Fibroblast of lung (primary cell): ENCODE data around the gene IL31RA. TPM values are rescaled to one million over a fixed set of nuclear protein-coding genes. Genes with fewer than 3 reads are reported as not detected.

Experiments
- DNase-seq, 2 donors: peaks; one replicate each; pipeline versions ENCODE4 v3.0.0 to v3.0.0-alpha.2; 2010; ENCODE audit warnings: low read depth in 2 of 2
- H2AFZ ChIP-seq: 2 replicates; pipeline ENCODE4 v1.5.1; 2012; ENCODE audit warnings: low read length, control low read depth, inconsistent platforms
- H3K27ac ChIP-seq: 2 replicates; pipeline ENCODE4 v1.5.1; 2011; ENCODE audit warnings: low read length, control low read depth; ENCODE audit not compliant: insufficient read depth
- H3K27me3 ChIP-seq: 2 replicates; pipeline ENCODE4 v1.5.1; 2011; ENCODE audit warnings: mild to moderate bottlenecking, low read length; ENCODE audit not compliant: control insufficient read depth, insufficient read depth
- H3K36me3 ChIP-seq: 2 replicates; pipeline ENCODE4 v1.5.1; 2011; ENCODE audit warnings: low read length; ENCODE audit not compliant: control insufficient read depth, insufficient read depth
- H3K4me1 ChIP-seq: 2 replicates; pipeline ENCODE4 v1.5.1; 2011; ENCODE audit warnings: low read length; ENCODE audit not compliant: control insufficient read depth, insufficient read depth; ENCODE audit errors: extremely low read depth
- H3K4me2 ChIP-seq: 2 replicates; pipeline ENCODE4 v1.5.1; 2011; ENCODE audit warnings: low read length, control low read depth; ENCODE audit not compliant: insufficient read depth; ENCODE audit errors: extremely low read depth
- H3K4me3 ChIP-seq, 4 experiments: fragments of 200-600 bp in 1 of 4; sonication (generic) in 1 of 4; replicated peaks in 1 of 4; 2 replicates each; pipeline ENCODE4 v1.5.1; 2011 to 2016; ENCODE audit warnings: low read length in 4 of 4, low read depth in 3 of 4, mild to moderate bottlenecking in 3 of 4, control low read depth in 2 of 4, inconsistent platforms in 1 of 4, mixed read lengths in 1 of 4; ENCODE audit not compliant: insufficient read depth in 1 of 4; ENCODE audit errors: control extremely low read depth in 1 of 4
- H3K79me2 ChIP-seq: 2 replicates; pipeline ENCODE4 v1.5.1; 2012; ENCODE audit warnings: mild to moderate bottlenecking, low read length, inconsistent platforms; ENCODE audit not compliant: control insufficient read depth, insufficient read depth
- H3K9ac ChIP-seq: 2 replicates; pipeline ENCODE4 v1.5.1; 2011; ENCODE audit warnings: mild to moderate bottlenecking, low read length, control low read depth; ENCODE audit not compliant: insufficient read depth
- H3K9me3 ChIP-seq: 2 replicates; pipeline ENCODE4 v1.5.1; 2012; ENCODE audit warnings: low read depth, low read length; ENCODE audit not compliant: control insufficient read depth, insufficient read depth
- H4K20me1 ChIP-seq: 2 replicates; pipeline ENCODE4 v1.5.1; 2011; ENCODE audit warnings: low read length; ENCODE audit not compliant: control insufficient read depth, insufficient read depth; ENCODE audit errors: extremely low read depth
- EZH2 ChIP-seq: IDR thresholded peaks from 2 replicates; pipeline ENCODE4 v1.5.1; 2012; ENCODE audit warnings: low read length, control low read depth, mild to moderate bottlenecking; ENCODE audit errors: missing control alignments
- polyA plus RNA-seq, 2 donors: library from polyadenylated mRNA; depleted of rRNA in 1 of 2; stranded (reverse) in 1 of 2; unstranded in 1 of 2; fragments of >200 nt; gene quantifications; 2 replicates each; pipeline ENCODE4 v1.2.1, GENCODE V29; 2011 to 2012; ENCODE audit warnings: missing spikeins in 1 of 2
- total RNA-seq: library from RNA; depleted of rRNA; stranded (reverse); fragments of >200 nt; gene quantifications from 2 replicates; pipeline ENCODE4 v1.2.1, GENCODE V29; 2014
- TF ChIP-seq, protein P1 (sequence below), 2 donors: IDR thresholded peaks in 1 of 2; conservative IDR thresholded peaks in 1 of 2; 1 replicate in 1 of 2; 2 replicates in 1 of 2; pipeline ENCODE4 v1.5.1; 2011 to 2012; ENCODE audit warnings: low read length in 2 of 2, control low read depth in 1 of 2, inconsistent platforms in 1 of 2, low read depth in 1 of 2, mild to moderate bottlenecking in 1 of 2

IL31RA gene
- total and polyA plus RNA-seq, 2 donors (not counting 1 experiment from before 2014, with no cell fraction given), result 0.28 to 2.6 TPM

DNA sequence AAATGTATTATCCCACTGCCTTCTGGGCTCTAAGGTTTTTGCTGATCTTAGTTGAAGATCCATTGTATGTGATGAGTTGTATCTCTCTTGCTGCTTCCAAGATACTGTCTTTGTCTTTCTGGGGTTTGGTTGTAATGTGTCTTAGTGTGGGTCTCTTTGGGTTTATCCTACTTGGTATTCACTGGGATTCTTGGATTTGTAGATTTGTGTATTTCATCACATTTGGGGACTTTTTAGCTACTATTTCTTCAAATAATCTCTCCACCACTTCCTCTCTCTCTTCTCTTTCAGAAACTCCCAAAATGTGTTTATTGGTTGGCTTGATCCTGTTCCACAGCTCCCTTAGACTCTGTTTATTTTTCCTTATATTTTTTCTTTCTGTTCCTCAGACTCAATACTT, 26.5 kb downstream of the IL31RA start:
- Histone ChIP-seq H3K27ac (no peak overlapping the region), H3K79me2 (no peaks in the 10 kb centered on the region), H3K4me2 (no peak overlapping the region), H3K4me3 (no peak overlapping the region), H3K36me3 (no peaks in the 10 kb centered on the region), H3K27me3 (no peaks in the 10 kb centered on the region), H3K4me1 (no peaks in the 10 kb centered on the region), H4K20me1 (no peaks in the 10 kb centered on the region), H2AFZ (no peak overlapping the region), H3K9ac (no peak overlapping the region), H3K9me3 (no peaks in the 10 kb centered on the region)
- TF ChIP-seq EZH2, result no peak
- TF ChIP-seq, protein P1, sequence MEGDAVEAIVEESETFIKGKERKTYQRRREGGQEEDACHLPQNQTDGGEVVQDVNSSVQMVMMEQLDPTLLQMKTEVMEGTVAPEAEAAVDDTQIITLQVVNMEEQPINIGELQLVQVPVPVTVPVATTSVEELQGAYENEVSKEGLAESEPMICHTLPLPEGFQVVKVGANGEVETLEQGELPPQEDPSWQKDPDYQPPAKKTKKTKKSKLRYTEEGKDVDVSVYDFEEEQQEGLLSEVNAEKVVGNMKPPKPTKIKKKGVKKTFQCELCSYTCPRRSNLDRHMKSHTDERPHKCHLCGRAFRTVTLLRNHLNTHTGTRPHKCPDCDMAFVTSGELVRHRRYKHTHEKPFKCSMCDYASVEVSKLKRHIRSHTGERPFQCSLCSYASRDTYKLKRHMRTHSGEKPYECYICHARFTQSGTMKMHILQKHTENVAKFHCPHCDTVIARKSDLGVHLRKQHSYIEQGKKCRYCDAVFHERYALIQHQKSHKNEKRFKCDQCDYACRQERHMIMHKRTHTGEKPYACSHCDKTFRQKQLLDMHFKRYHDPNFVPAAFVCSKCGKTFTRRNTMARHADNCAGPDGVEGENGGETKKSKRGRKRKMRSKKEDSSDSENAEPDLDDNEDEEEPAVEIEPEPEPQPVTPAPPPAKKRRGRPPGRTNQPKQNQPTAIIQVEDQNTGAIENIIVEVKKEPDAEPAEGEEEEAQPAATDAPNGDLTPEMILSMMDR (conservative IDR thresholded peaks at IDR 0.05 in 1 of 2, IDR thresholded peaks at IDR 0.05 in 1 of 2; ENCODE audit: low read depth in 1 of 2, low read length in 2 of 2), result no peak
- DNase-seq, result no peak

DNA sequence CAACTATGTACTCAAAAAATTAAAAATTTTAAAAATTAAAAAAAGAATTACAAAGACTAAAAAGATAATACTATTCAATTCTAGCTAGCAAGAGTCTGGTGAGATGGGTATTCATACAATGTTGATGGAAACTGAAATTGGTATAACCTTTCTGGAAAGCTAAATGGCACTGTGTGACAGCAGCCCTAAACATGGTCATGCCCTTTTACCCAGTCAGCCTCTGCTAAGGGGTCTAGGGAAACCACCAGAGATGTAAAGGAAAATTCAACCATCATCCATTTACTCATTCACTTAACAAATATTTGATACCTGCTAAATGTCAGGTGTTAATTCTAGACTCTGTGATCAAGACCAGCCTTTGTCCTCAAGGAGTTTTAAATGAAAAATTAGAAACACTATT, 29.3 kb downstream of the IL31RA start:
- no peak overlapping the region for H2AFZ ChIP-seq

DNA sequence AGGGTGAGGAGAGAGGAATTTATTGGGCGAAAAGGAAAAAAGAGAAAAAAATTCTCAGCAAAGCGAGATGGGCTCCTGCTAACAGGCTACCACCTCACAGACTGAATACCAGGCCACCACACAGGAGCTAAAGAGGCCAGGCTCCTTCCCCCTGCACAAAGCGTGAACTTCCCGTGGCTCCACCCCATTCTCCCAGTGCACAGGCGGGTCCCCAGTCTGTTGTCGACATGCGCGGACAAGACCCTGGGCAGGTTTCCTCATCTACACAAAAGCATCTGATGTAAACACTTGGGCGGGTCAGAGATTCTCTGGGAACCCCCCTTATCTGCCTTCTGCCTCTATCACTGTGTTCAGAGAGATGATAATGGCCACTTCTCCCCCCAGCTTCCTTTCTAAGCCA, 34.2 kb downstream of the IL31RA start:
- Histone ChIP-seq H3K4me1 (no peaks in the 10 kb centered on the region), H3K36me3 (no peaks in the 10 kb centered on the region), H3K27me3 (no peaks in the 10 kb centered on the region), H3K9me3 (no peaks in the 10 kb centered on the region), H3K4me3 (no peak overlapping the region), H4K20me1 (no peaks in the 10 kb centered on the region), H3K9ac (no peak overlapping the region), H2AFZ (no peak overlapping the region), H3K27ac (no peak overlapping the region), H3K4me2 (no peak overlapping the region), H3K79me2 (no peaks in the 10 kb centered on the region)
- TF ChIP-seq EZH2, result no peak
- TF ChIP-seq, protein P1 (conservative IDR thresholded peaks at IDR 0.05 in 1 of 2, IDR thresholded peaks at IDR 0.05 in 1 of 2; ENCODE audit: low read depth in 1 of 2, low read length in 2 of 2), result no peak
- DNase-seq, result no peak

More for the DNA sequence above, 29.3 kb downstream of the IL31RA start:
- no peak for DNase-seq
- H3K9ac ChIP-seq, result no peak overlapping the region
- H3K4me1 ChIP-seq, result no peaks in the 10 kb centered on the region
- H3K27ac ChIP-seq, result no peak overlapping the region
- H3K79me2 ChIP-seq, result no peaks in the 10 kb centered on the region
- H3K36me3 ChIP-seq, result no peaks in the 10 kb centered on the region
- TF ChIP-seq, protein P1 (conservative IDR thresholded peaks at IDR 0.05 in 1 of 2, IDR thresholded peaks at IDR 0.05 in 1 of 2; ENCODE audit: low read depth in 1 of 2, low read length in 2 of 2), result no peak
- no peak for TF ChIP-seq EZH2
- no peaks in the 10 kb centered on the region for H3K9me3 ChIP-seq
- no peaks in the 10 kb centered on the region for H3K27me3 ChIP-seq
- no peak overlapping the region for H3K4me3 ChIP-seq
- no peaks in the 10 kb centered on the region for H4K20me1 ChIP-seq
- no peak overlapping the region for H3K4me2 ChIP-seq
